NT2/D1 (cell line): Measurements from ENCODE around the gene LIG1.

ENCODE experiments used
- SUZ12 ChIP-seq: IDR thresholded peaks from 2 replicates; pipeline ENCODE4 v1.6.1; 2011; ENCODE audit not compliant: insufficient read length, insufficient read depth; ENCODE audit errors: extremely low read depth
- YY1 ChIP-seq: IDR thresholded peaks from 2 replicates; pipeline ENCODE4 v1.6.1; 2011; ENCODE audit not compliant: insufficient read length, insufficient read depth
- ZNF274 ChIP-seq: IDR thresholded peaks from 2 replicates; pipeline ENCODE4 v1.6.1; 2011; ENCODE audit warnings: mild to moderate bottlenecking, low read depth, low read length

DNA sequence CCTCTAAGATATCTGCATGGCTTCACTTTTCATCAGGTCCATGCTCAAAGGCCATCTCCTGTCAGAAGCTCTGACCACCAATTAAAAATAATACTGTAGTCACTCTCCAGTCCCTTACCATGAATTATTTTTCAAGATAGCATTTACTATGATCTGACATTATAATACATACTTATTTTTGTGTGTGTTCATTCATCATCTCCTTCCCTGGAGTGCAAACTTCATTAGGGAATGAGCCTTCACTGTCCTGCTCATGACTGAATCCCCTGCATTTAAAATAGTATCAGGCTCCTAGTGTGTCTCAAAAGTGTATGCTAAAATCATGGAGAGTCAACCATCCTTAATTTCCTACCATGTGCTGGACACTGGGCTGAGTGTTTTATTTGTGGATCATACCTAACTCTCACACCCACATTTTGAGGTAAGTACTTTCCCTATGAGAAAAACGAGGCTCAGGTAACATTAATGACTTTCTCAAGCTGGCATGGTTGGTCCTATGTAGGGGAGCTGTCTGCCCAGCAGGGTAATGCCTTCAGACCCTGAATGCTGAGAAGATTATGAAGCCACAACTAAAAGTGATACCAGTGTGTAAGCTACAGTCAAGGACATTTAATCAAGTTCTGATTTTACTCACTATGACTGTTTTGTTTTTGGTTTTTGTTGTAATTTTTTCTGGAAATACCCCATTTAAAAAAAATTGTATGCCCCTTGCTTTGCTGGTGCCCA lies 75.9 kb downstream of the LIG1 start:
- TF ChIP-seq SUZ12 (no peak), YY1 (no peak), ZNF274 (no peak)
